OCI-M2 (cell line): Measurements from ENCODE around the gene PAPPA.

Experiments
- DNase-seq: peaks from one replicate; lab custom pipeline; 2025; ENCODE audit not compliant: unreplicated experiment; lab: John Stamatoyannopoulos, UW

PAPPA gene

GRCh38 chr9:116379821-116380220 lies 226.2 kb downstream of the PAPPA start:
- DNase-seq = no peak

DNA sequence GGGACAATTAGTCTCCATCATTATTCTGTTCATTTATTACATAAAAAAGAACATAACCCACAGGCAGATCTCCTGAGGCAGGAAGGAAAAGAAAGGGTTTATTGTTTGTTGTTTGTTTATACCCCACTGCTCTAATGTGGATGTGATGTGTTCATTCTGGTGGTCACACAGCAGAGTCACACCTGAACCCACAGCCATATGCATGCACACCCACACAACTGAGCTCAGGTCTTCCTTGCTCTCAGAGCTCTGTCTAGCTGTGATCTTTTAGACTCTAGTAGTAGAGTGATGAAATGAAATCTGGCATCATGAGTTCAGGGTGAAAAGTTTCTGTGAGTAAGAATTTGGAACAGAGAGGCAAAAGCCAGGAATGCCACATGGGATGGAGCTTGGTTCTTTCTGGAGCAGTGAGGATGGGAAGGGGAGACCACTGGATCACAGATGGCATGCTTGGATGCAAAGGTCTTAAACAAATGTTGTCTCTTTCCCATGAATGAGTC lies 227.0 kb downstream of the PAPPA start:
- DNase-seq = no peak

DNA sequence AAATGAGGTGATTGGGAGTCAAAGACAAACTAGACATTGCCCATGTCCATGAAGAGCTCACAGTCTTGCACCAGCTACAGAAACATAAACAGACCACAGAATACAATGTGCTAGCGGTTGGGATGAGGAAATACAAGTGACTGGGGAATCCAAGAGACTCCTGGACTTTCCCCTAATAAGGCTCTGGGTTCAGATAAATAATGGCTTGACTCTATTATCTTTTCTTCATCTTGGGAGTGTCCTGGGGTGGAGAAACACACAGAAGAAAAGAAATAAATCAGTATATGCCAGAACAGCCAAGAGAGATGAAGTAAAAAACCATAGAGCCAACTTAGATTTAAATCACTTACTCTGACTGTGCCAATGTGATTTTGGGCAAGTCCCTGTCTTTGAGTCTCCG lies 227.8 kb downstream of the PAPPA start:
- no peak for DNase-seq

- DNase-seq = no peak
These were observed 228.5 kb downstream of the PAPPA start for GRCh38 chr9:116382053-116382452.

DNA sequence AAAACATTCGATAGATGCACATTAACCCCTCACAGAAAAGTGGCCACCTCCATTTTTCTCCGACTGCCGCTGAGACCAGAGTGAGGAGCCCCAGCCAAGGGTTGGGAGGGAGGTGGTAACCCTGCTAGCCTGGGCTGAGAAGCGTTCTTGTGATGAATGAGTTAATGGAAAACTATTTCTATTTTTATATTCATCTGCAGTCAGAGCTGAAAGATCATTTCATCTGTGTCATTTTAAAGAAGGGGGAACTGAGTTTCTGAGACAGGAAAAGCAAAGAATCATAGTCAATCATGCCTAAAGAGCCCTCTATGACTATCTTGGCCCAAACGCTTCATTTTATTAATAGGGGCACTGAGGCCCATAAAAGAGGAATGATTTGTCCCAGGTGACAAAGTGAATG lies 229.5 kb downstream of the PAPPA start:
- no peak for DNase-seq

DNA sequence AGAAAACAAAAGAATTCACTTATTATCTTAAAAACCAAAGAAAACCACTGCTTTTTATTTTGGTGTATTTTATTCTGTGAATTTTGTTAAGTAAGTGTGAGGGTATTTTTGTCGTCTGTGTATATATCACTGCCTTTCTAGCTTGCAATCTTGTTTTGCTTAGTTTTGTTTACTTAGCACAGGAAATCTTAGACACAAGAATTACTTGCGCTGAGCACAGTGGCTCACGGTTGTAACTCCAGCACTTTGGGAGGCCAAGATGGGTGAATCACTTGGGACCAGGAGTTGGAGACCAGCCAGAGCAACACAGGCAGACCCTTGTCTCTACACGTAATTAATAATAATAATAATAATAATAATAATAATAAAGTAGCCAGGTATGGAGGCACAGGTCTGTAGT lies 230.3 kb downstream of the PAPPA start:
- DNase-seq = no peak

GRCh38 chr9:116387934-116388698 lies 234.5 kb downstream of the PAPPA start:
- DNase-seq = no peak

GRCh38 chr9:116389541-116390302 lies 236.1 kb downstream of the PAPPA start:
- no peak for DNase-seq

DNA sequence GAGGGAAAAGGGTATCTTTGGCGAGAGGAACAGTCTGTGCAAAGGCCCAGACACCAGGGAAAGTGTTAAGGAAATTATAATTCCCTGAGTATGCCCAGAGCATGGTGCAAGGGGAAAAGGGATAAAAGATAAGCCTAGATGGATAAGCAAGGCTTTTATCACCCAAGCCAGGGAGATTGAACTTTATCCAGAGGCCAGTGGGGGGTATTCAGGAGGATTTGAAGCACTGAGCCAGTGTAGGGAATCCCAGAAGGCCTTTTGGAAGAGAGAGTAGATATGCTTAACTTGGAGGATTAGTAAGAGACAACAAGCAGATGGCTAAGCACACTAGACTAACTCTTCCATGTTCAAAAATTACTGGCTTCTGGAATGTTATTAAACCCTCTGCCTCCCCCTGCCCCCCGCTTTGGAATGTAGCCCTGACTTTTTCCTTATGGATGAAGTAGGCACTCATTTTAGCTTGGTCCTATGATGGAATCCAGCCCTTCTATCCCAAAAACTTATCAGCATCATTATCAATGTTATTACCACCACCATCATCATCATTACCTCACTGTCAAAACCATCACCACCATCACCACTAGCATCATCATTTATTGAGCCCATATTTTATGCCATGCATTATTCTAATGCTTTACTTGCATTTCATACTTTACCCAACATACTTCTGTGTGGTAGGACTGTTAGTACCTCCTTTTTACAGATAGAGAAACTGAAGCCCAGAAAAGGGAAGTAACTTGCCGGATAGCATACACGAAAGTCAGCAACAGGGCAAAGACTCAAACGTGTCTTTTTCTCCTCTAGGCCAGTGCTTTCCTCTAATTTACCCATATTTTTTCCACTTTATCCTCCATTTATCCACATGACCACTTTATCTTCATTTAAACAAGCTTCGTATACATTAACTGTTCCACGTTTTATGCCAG lies 237.0 kb downstream of the PAPPA start:
- no peak for DNase-seq

DNA sequence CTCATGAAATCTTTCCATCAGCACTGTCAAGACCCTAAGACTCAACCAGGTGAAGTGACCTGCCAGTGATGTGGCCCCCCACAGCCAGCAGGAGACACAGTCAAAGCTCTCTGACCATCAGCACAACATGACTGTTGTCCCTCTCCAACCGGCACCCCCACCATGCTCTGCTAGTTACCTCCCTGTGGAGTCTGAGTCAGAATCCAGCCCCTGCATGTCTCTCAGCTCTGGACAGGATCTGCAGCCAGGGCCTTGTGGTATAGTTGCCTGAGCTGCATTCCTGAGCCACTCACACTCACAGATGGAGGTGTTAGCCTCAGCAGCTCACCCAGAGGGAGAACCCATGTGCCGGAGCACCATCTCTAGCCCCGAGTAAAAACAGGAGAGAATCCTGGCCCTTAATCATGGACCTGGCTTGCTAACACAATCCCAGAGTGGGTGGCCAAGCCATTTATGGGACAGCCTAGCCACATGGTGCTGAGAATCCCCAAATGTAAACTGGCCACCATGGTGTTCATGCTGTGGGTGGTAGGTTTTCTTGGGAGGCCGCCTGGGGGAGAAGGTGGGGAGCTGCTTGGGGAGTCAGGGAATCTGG lies 237.8 kb downstream of the PAPPA start:
- no peak for DNase-seq

DNA sequence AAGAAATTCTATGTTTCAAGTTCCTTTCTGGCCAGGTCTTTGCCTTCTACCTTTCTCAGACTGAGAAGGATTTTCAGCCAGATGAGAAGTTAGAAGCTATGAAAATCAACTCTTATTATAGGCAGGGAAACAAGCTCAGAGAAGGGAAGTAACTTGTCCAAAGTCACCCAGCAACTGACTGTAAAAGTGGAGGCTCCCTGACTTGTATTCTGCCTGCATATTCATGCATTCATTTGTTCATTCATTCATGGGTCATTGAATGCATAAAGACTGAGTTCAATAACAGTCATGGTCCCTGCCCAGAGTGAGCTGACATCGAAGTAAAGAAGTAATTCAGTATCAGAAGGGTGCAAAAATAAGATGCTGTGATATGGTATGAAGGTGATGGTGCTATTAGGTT lies 239.6 kb downstream of the PAPPA start:
- no peak for DNase-seq

- no peak for DNase-seq
These were observed 240.5 kb downstream of the PAPPA start for GRCh38 chr9:116394070-116394469.

- DNase-seq = no peak
These were observed 241.5 kb downstream of the PAPPA start for GRCh38 chr9:116394894-116395698.

DNA sequence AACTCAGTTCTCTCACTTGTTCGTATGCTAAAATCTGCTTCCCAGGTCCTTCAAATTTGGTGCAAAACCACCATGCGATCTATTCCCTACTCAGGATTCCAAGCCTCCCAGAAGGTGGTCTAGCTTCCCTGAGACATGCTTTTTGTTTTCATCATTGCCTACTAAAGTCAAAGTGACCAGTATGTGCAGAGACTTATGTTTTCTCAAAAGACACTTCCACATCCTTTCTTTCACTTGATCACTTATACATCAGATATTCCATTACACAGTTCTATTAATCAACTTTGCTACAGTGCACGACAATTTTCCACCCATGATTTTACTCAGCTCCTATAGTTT lies 242.1 kb downstream of the PAPPA start:
- DNase-seq = no peak

- no peak for DNase-seq
These were observed 249.6 kb downstream of the PAPPA start for GRCh38 chr9:116403171-116403570.

- DNase-seq = no peak
These were observed 250.6 kb downstream of the PAPPA start for GRCh38 chr9:116404228-116404627.

DNA sequence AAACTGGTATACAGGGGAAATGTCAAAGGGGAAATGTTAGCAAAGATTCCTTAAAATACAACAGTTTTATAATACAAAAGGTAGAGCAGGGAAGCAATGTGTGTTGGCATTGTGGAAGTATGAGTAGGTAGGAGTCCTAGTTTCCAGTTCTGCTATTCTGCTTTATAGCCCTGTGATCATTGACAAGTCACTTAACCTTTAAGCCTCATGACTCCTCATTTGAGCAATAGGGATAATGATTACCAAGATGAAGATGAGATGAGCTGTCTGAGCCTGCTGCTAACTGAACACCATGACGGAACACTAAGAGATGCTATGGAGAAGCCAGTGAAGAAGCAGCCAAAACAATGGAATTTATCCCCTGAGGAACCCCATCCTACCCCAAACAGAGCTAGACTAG lies 251.7 kb downstream of the PAPPA start:
- DNase-seq = no peak

- DNase-seq = no peak
These were observed 252.9 kb downstream of the PAPPA start for GRCh38 chr9:116406469-116406868.

GRCh38 chr9:116409129-116409528 lies 255.5 kb downstream of the PAPPA start:
- no peak for DNase-seq

DNA sequence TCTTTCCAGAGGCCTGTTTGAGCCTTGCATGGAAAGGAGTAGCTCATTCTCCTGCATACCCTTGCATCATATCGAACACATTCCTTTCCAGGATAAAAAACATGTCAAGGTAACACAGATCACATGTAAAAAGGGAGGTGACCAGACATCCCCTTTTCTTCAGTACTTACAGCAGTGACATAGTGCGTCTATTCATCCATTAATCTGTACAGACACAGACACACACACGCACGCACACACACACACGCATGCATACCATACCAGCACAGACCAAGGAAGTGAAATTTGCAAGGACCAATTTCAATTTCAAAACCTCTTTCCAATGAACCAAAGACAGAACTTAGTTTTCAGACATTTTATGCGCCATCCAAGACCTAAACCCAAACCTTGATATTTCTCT lies 256.0 kb downstream of the PAPPA start:
- DNase-seq = no peak
